HG03039 (cell line): Measurements from ENCODE around the gene ADAM11.

Experiments
- ATAC-seq: cut with Tn5 transposase; IDR thresholded peaks from one replicate; pipeline ENCODE4 v1.9.1; 2021; ENCODE audit warnings: mild to moderate bottlenecking, moderate library complexity; ENCODE audit not compliant: unreplicated experiment

ADAM11 gene

DNA sequence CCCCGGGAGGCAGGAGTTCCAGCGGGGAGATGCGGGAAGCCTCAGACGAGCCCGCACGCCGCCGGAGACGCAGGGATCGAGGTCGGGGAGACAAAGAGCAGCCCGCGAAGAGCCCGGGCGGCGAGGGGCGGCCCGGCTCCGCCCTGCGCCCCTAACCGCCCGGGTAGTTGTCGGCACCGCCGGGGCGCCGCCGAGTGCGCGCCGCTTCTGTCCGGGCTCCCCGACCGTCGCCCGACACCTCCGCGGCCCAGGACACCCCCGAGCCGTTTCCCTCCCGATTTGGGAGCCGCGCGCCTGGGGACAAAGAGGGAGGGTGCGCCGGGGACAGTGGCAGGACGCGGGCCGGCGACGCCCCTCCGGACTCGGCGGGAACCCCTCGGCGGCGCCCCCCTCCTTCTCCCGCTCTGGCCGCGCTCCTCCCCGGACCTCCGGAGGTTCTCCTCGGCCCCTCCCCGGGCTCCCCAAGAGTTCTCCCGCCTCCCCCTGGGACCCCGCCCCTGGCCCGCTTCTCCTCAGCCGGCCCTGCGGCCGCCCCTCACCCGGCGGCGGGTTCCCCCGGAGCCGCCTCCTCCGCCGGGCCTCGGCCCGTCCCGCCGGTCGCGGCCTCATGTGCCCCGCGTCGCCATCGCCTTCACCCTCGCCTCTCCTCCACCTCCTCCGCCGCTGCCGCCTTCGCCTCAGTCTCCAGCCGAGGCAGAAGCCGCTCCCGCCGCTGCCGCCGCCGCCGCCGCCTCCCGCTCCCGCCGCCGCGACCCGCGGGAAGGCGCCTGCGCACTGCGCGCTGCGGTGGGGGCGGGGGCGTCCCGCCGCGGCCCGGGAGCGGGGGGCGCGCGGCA is 71.0 kb downstream of the ADAM11 start, which contains the start of gene GJC1:
Gene GJC1 (minus strand): TSS at position 765 of the 836 bp plus-strand sequence. CDS start 24,470 bp downstream, outside the sequence.
- ATAC-seq = no peak

DNA sequence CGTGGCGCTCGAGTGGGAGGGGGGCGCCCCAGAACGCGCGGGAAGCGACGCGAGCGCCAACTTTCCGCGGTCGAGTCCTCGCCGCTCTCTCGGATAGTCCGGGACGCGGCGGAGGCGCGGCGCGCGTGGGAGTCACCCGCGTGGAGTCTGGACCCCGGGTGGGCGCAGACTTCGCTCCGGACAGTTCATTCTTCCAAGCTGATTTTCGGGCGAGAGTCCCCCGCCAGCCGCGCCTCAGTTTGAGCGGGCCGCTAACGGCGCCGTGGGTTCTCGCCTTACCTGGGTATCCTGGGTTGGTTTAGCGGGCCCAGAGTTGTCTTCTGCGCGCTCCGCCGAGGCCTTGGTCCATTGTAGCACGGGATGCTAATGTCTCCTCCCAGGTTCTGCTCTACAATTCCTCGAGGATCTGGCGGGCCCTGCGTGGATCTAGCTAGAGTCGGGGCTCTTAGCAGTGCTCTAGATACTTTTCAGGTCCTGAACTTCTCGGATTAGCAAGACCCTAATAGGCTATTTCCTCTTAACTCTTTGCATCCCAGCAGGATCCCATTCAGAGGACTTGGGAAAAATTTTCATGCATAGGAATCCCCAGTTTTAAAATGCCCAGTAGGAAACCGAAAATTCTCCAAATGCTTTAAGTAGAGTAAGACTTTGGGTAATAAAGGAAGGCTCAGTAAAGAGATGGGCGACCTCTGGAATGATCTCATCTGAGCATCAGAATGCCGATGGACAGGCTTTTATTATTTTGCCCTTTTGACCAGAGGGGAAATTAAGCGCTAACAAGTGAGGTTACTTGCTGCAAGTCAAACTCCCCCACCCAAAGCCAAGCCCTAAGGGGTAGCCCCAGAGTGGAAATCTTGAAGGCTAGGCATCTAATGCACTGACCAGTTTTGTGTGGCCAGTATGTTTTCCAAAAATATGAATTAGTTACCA is 71.8 kb downstream of the ADAM11 start:
- ATAC-seq = no peak

- ATAC-seq = no peak
These were observed 72.6 kb downstream of the ADAM11 start for GRCh38 chr17:44831371-44831770.
